ENCODE measurements around the gene GDPD3.
A peak's percentile ranks its signal among the peaks of the same experiment; 100 is the strongest.

The GDPD3 gene

GRCh38 chr16:30113711-30114333, 485 bp upstream of the GDPD3 start:
- no peak for TF ChIP-seq CTCF (IDR thresholded peaks at IDR 0.05; ENCODE audit: insufficient read depth, low read length, missing control alignments)
- no peak overlapping the region for H3K4me3 ChIP-seq (ENCODE audit: low read depth, low read length)
- ChIA-PET CTCF (interaction anchor here (1.0 to 6.6 kb wide), 7 partner anchors 10 to 296 kb away, joined by 3 to 82 read pairs (median 4); no protein-coding TSS in a partner anchor), POLR2A (no interaction called here)
- DNase-seq (ENCODE audit: low read depth, low spot score): no peak

- CTCF ChIA-PET: interaction anchor here (0.8 to 6.6 kb wide), 14 partner anchors 8 to 307 kb away, joined by 3 to 82 read pairs (median 4); partner anchors contain the start of genes TBX6 and YPEL3
- TF ChIP-seq CTCF (IDR thresholded peaks at IDR 0.05; ENCODE audit: insufficient read depth, low read length, missing control alignments): peak; percentile 75
- POLR2A ChIA-PET: no interaction called here
- no peak for DNase-seq (ENCODE audit: low read depth, low spot score)
- H3K4me3 ChIP-seq (ENCODE audit: low read depth, low read length): no peak overlapping the region
Measured at GRCh38 chr16:30112197-30113030, 923 bp downstream of the GDPD3 start.

- CTCF ChIA-PET: interaction anchor here (0.6 to 6.6 kb wide), 7 partner anchors 9 to 68 kb away, joined by 3 to 82 read pairs (median 4); partner anchors contain the start of gene TBX6
Measured at GRCh38 chr16:30110661-30111060, 2.7 kb downstream of the GDPD3 start.

GRCh38 chr16:30108059-30108850, 5.1 kb downstream of the GDPD3 start:
- no peak for DNase-seq (ENCODE audit: low read depth, low spot score)
- H3K4me3 ChIP-seq (ENCODE audit: low read depth, low read length): no peak overlapping the region
- TF ChIP-seq CTCF (IDR thresholded peaks at IDR 0.05; ENCODE audit: insufficient read depth, low read length, missing control alignments): no peak
- ChIA-PET POLR2A (no interaction called here), CTCF (no interaction called here)

More at GRCh38 chr16:30110661-30111060, 2.7 kb downstream of the GDPD3 start:
- no peak for DNase-seq (ENCODE audit: low read depth, low spot score)
- TF ChIP-seq CTCF (IDR thresholded peaks at IDR 0.05; ENCODE audit: insufficient read depth, low read length, missing control alignments): no peak
- POLR2A ChIA-PET: no interaction called here
- no peak overlapping the region for H3K4me3 ChIP-seq (ENCODE audit: low read depth, low read length)

- DNase-seq (ENCODE audit: low read depth, low spot score): no peak
- H3K4me3 ChIP-seq (ENCODE audit: low read depth, low read length): no peak overlapping the region
- CTCF ChIA-PET: interaction anchor here (4.1 to 7.4 kb wide), 2 partner anchors 8 to 12 kb away, joined by 33 to 82 read pairs; partner anchors contain the start of genes GDPD3 and TBX6
- no peak for TF ChIP-seq CTCF (IDR thresholded peaks at IDR 0.05; ENCODE audit: insufficient read depth, low read length, missing control alignments)
- POLR2A ChIA-PET: no interaction called here
Measured at GRCh38 chr16:30104492-30104891, 8.8 kb downstream of the GDPD3 start.

All from AG04449 (cell line).